Right forelimb (tissue), 1 donor: ENCODE data around the gene OR4E2.
"Not testable (repeated sequence)": the region's sequence is repeated elsewhere in the genome, so short reads cannot be mapped to it uniquely, and the experiment has no call there.

Source experiments
- DNase-seq: peaks from one replicate; pipeline ENCODE4 v3.0.0-alpha.2; 2018

The OR4E2 gene, protein sequence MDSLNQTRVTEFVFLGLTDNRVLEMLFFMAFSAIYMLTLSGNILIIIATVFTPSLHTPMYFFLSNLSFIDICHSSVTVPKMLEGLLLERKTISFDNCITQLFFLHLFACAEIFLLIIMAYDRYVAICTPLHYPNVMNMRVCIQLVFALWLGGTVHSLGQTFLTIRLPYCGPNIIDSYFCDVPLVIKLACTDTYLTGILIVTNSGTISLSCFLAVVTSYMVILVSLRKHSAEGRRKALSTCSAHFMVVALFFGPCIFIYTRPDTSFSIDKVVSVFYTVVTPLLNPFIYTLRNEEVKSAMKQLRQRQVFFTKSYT

DNA sequence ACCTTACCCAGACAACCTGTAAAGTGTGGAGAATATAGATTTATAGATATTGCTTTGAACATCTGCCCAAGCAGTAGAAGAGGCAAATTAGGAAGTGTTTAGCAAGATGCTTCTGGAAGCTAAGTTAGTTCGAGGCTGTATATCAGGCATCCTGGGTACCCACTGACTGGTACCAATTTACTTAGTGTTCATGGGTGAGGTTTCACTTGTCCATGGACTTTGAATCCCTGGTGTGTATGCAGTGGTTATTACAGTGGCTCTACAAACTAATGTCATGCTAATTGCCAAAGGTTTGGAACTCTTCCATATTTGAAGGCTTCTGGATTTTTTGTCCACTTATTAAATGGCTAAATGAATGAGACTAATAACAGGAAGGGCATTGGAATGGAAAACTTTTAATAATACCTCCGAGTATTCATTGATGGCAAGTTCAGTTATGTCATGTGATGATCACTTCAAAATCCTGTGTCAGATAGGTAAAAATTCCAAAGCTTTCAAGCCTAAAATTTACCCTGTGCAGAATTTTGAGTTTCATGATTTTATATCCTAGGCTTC, at the start of gene OR4E2:
TSS of gene OR4E2 (plus strand) at position 505 of the 555 bp plus-strand sequence. CDS start 11,248 bp downstream, outside the sequence.
- no peak for DNase-seq

DNA sequence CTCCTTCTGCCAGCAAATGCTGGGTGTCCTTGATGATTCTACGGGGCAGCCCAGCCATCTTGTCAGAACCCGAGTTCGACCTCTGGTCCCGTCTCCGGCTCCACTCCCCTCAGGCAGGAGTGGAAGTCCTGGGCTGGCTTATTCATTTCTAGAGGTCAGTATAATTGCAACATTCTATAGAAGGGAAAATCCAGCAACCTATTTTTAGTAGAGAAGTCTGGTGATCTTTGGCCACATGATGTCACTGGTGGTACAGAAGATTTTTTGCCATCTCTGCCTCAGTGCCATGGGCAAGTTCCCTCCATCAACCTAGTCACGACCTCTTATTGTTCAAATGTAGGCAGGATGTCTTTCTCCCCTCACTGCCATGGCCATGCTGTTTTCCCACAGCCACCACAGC, 41.3 kb upstream of the OR4E2 start:
- no peak for DNase-seq

DNA sequence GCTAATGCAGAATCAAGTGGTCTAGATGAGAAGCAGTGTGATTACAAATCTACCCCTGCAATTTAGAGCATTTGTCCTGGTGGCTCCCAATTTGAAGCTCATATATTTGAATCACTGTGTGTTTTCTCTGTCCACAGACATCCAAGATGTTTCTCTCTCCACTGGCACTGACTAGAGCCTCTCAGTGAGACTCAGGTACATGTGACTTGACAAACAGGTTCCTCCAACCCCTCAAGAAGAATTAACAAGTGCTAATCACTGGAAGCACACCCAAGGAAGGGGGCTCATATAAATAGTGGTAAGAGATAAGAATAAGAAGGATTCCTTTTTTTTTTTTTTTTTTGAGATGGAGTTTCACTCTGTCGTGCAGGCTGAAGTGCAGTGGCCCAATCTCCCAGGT, 39.4 kb upstream of the OR4E2 start:
- DNase-seq: no peak

DNA sequence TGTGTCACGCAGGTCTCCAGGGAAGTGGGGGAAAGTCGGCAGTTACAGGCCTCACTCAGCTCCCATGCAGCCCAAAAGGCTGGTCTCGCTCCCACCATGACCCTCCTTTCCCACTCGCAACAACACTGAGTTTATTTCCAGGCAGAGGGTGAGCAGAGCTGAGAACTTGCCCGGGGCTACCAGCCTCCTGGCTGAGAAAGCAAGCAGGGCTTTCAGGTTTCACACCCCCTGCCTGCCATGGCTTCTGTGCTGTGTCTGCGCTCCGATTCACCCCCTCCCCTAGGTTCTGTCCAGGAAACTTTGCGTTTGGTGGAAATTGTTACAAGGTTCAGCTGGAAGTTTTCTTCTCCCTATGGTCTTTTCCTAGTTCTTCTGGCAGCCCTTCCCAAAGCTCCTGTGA, 36.0 kb upstream of the OR4E2 start:
- no peak for DNase-seq

DNA sequence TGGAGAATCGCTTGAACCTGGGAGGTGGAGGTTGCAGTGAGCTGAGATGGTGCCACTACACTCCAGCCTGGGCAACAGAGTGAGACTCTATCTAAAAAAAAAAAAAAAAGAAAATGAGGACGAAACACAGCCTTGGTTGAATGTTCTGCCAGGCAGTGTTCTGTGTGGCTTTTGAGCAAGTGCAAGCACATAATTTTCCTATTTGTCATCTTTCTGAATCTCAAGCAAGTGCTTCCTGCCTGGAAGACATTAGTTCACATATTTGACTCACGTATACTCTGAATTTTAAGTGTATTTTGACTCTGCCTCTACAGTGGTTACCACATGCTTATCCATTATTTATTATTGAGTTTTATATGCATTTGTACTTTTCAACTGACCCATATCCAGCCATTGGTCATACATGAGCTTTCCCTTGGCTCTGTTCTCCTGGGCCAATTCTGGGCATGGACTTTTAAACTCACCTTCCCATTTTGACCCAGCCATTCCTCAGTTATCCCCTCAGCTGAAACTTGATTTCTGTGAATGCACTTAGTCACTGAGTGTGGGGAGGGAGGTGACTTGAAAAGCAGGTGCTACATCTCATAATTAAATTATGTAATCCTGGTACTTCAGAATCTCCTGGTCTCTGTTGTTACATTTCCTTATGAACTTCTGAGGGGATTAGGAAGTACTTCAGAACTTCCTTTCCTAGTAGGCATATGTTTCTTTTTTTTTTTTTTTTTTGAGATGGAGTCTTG, 27.0 kb upstream of the OR4E2 start:
- no peak for DNase-seq

DNA sequence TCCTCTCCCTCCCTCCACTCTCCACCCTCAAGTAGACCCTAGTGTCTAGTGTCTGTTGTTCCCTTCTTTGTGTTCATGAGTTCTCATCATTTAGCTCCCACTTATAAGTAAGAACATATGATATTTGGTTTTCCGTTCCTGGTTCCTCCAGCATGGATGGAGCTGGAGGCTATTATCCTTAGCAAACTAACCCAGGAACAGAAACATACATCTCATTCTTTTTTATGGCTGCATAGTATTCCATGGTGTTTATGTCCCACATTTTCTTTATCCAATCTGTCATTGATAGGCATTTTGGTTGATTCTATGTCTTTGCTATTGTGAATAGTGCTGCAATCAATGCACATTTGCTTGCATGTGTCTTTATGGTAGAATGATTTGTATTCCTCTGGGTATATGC, 23.1 kb upstream of the OR4E2 start:
- not testable (repeated sequence) for DNase-seq

DNA sequence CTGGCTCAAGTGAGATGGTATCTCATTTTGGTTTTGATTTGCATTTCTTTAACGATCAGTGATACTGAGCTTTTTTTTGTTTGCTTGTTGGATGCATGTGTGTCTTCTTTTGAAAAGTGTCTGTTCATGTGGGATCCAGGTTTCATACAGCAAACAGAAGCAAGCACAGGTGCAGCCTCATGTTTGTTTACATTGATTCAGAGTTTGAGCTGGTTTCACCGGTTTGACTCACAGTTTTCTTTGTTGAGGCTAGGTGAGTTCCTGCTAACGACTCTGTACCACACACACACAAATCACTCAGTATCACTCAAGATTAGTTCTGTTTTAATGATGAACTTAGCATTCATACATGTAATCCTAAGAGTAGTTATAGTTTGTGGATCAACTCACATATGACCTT, 22.6 kb upstream of the OR4E2 start:
- DNase-seq: no peak

DNA sequence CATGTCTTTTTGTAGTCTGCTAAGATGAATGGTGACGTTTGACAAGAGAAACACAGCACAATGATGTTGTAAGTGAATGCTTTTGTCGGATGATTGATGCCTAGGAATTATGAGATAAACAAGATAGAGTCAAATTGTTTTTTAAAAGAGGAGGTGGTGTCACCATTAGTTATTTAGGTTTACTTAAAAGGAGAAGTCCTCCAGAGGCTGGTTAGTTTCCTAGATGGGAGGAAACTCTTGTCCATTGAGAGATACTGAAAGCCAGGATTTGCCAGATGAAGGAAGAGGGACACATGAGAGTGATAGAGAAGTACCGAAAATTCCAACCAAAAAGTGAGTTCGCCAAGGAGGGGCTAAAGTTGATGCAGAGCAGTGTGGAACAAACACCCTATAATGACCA, 18.8 kb upstream of the OR4E2 start, which contains the start of gene OR10G2:
TSS of gene OR10G2 (minus strand) at position 101 of the 400 bp plus-strand sequence. CDS start at position 3, 98 bp downstream.
- no peak for DNase-seq

DNA sequence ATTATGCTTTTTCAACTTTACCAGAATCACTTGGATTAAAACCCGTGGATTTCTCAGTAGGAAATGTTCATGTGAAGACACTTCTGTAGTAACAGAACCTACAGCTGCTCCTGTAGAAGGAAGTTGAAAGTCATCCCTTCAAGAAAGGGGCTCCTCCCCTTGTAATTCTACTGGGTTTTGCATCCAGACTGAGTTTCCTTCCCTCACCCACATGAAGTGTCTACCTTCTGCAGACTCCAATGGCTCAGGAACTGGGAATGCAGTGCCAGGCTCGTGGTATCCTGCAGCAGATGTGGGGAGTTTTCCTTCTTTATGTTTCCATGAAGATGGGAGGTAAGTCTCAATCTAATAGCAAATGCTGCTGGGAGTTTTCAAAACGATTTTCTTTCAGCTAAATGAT, 11.0 kb upstream of the OR4E2 start:
- DNase-seq: no peak

DNA sequence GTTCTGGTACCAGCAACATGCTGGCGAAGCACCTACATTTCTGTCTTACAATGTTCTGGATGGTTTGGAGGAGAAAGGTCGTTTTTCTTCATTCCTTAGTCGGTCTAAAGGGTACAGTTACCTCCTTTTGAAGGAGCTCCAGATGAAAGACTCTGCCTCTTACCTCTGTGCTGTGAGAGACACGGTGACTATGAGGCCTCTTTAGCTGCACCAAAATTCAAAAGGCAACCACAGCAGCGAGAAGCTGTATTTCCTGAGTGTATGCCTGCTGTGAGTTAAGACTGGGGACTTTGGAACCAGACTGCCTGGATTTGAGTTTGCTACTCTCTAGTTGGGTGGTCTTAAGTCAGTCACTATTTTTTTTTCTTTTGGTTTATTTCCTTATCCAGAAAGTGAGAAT, 10.2 kb upstream of the OR4E2 start:
- no peak for DNase-seq

DNA sequence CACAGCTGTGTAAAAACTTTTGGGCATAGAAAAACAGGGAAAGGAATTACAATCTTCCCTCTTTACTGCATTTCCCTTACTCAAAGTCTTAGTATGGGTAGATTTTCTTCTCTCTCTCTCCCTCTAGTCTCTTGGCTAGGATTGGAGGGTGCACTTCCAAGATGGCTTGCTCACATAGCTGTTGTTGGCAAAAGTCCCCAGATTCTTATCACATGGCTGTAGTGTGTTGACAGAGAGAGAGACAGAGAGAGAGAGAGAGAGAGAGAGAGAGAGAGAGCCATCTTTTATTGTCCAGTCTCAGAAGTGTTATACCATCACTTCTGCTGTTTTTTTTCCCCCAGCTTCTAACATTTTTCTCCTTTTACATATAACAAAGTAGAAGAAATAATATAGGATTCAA, 6.3 kb upstream of the OR4E2 start:
- no peak for DNase-seq

DNA sequence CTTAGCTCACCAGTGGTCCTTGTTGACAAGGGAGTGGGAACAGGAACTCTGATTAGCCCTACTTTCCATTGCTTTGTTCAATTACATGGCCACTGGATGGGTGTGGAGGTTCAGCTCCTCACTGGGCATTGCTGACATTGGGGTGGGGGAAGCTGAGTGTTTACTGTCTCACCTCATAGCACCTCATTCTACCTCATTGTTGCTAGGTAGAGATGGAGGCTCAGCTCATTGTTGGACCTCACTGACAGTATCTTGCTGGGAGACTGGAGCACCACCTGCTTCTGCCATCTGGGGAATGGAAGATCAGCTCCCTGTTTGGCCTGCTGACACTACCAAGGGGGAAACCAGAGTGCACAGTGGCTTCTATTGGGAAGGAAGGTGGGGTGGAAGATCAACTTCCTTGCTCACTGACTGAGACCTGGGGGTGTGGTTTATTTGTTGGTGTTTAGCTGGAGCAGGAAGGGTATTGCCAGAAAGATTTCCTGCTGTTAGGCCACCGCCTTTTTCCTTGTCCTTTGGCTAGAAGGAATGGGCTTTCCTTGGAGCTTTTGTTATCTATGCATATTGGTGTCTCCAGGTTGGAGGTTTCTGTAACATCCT, 1.3 kb upstream of the OR4E2 start:
- DNase-seq: no peak

DNA sequence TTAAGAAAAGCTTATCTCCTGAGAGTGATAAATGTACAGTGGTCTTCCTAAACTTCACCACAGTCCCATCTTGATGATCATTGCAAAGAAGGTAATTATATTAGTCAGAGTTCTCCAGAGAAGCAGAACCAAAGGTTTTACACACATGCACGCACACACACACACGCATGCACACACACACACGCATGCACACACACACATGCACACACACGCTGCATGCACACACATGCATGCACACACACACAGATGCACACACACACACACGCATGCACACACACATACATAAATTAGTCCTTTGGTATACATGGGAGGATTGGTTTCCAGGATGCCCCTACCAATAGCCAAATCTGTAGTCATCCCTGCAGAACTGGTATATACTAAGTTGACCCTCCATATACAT, 580 bp downstream of the OR4E2 start:
- DNase-seq: no peak

DNA sequence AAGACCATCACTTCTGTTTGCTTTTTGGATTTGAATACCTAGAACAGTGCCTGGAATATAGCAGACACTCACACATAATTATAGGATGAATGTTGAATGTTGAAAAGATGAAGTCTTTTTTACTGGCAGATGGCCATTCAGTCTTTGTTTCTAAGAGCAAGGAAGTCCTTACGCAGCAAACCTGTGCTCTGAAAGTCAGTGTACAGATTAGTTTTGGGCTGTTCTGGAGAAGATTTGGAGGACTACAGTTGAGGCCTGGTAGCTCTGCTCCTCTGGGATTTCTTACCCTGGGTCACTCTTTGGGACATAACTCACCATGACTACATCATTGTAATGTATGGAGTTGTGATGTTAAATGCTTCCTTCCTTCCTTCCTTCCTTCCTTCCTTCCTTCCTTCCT, 3.3 kb downstream of the OR4E2 start:
- DNase-seq: no peak

DNA sequence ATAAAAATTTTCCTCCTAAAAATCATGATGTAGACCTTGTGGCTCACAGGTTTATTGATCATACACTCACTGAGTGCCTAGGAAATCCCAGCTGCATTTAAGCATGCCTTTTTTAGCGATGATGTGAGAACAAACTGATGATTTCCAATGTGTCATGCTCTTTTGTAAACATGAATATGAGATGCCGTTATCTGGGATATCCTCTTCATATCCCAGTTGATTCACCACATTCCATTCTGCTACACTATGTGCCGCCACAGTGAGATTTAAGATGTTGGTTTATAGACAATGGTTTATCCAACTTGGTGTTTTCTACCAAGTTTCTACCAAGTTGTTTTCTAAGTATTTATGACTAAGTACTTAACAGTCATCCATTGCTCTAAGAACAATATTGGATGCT, 14.7 kb downstream of the OR4E2 start:
- no peak for DNase-seq

DNA sequence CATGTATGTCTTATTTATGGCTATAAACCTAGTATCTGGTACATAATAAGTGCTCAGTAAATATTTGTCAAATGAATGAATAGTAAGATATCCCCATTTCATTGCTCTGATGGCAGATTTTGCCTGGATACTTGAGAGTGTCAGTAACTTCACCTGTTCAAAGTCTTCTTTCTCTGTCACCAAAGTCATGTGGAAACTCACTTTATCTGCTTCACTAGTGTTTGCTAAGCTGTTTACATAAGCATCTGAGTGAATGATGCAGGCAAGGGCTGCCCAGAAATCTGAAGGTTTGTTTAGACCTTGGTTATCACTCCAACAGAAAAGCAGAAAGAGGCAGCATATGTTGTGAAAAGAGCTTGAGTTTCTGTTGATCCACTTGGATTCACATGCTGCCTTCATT, 15.6 kb downstream of the OR4E2 start:
- no peak for DNase-seq

DNA sequence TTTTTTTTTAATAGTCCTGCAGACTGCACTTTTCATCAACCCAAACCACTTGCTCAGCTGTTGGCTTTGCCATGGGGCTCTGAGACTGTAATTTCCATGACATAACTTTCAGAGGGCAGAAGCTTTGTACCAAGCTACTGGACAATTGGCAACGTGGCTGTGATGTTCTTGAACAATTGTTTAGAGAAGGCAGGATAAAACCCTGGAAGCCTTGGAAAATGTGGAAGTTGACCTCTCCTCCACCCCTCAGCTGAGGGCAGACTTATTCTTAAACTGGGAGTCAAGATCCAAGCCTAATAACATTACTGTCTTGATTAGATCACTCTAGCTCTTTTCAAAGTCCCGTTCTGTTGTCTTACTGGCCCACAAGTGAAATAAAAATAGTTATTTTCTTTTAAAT, 17.7 kb downstream of the OR4E2 start:
- no peak for DNase-seq

DNA sequence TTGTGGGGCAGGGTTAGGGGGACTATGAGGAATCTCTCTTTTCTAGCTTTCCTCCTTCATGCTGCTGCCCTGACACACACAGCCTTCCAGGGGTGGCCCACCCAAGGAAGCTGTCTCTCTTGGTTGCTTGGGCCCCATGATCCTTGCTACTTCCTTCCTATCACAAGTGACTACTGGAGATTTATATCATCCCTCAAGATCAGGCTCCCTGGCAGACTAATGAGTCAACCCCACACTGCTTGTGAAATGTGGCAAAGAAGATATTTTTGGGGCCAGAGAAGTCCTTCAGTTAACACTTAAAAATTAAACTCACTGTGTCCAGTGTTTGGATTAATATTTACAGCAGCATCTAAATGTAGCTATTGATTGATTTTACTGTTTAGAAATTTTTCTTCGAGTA, 18.5 kb downstream of the OR4E2 start:
- no peak for DNase-seq

DNA sequence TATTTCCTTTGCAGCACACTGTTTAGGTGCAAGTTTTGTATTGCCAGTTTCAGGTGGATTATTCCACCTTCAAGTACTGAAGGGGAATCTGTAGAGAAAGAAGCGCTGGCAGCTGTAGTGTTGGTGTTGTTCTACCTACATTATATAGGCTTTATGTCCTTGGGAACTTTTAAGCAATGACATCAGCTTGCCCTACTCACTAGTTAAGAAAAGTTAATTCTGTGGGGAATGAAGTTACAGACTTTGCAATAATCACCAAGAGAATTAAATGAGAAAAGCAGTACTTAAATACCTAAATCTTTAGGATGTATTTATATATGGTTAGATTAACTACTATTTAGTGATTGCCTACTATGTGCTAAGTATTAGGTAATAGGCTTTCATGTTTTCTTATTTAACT, 20.1 kb downstream of the OR4E2 start, which contains the start of gene OR4E1:
TSS of gene OR4E1 (minus strand) at position 101 of the 400 bp plus-strand sequence. CDS start 2,883 bp downstream, outside the sequence.
- no peak for DNase-seq

DNA sequence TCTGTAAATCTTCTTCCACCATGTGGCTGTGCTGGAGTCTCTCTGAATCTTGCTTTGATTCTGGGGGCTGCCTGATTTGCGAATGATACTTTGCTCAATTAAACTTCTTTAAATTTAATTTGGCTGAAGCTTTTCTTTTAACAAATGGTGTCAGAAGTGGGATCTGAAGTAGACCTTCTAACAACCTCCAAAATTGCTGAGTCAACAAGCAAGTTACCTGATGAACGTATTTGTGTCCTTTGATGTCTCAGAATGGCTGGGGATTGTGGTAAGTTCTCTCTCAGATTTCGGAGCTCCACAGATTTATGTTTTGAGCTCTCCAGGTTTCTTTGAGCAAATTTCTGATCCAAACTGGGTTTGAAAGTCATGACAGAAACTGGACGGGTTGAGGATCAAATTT, 21.9 kb downstream of the OR4E2 start:
- no peak for DNase-seq

DNA sequence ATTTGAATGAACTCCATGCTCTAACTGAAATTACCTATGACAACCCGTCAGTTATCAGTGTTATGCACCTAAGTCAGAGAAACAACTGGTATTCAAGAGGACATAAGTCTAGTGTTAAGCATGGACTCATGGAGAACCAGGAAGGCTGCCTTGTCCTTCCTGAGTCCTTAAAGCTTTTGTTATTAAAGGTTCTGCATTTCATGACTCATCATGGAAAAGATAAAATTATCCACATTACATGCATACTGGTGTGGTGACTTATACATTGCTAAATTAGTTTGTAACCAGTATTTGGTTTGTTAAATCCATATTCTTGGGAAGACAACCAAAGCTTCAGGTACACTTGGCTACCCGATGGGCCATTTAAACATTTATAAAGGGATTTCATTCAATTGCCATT, 26.4 kb downstream of the OR4E2 start:
- no peak for DNase-seq

DNA sequence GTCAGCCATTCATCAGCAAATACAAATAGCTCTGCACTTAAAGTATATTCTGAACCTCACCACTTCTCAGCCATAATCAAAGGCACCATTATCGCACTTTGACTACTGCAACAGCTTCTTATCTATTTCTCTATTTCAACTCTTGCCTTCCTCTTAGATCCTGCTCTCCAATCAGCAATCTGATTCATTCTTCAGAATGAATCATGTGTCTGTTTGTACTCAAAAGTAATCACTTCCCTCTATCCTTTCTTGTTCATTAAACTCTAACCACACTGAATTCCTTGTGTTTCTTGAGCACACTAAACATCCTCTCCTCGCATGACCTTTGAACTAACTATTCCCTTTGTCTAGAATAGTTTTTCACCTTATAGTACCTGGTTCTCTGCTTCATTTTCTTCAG, 32.8 kb downstream of the OR4E2 start:
- DNase-seq: no peak

DNA sequence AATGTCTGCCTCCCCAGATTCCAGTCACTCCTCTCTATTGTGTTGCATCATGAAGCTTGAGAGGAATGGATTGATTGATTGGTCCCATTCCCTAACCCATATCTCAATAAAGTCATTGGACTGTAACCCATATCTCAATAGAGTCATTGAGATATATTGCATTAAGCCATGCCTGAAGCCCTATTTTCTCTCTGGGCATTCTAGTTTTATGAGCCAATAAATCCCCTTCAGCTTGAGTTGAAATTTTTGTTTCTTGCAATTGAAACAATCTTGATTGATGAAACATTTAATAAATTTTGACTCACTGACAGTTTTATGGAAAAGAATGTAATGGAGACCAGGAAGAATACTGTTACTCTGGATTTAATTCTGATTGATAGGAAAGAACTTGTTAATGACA, 40.8 kb downstream of the OR4E2 start:
- DNase-seq: no peak

DNA sequence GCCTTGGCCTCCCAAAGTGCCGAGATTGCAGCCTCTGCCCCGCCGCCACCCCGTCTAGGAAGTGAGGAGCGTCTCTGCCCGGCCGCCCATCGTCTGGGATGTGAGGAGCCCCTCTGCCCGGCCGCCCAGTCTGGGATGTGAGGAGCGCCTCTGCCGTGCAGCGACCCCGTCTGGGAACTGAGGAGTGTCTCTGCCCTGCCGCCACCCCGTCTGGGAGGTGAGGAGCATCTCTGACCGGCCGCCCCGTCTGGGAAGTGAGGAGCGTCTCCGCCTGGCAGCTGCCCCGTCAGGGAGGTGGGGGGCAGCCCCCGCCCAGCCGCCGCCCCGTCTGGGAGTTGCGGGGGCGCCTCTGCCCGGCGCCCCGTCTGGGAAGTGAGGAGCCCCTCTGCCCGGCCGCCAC, 44.0 kb downstream of the OR4E2 start:
- DNase-seq: not testable (repeated sequence)
